ENCODE measurements around the gene ATP9B. TPM values are rescaled to one million over a fixed set of nuclear protein-coding genes. Genes with fewer than 3 reads are reported as not detected.
"Not testable (repeated sequence)": the region's sequence is repeated elsewhere in the genome, so short reads cannot be mapped to it uniquely, and the experiment has no call there.

ATP9B gene
- total RNA-seq, 1 donor from 2014 or later, result 12.6 TPM

DNA sequence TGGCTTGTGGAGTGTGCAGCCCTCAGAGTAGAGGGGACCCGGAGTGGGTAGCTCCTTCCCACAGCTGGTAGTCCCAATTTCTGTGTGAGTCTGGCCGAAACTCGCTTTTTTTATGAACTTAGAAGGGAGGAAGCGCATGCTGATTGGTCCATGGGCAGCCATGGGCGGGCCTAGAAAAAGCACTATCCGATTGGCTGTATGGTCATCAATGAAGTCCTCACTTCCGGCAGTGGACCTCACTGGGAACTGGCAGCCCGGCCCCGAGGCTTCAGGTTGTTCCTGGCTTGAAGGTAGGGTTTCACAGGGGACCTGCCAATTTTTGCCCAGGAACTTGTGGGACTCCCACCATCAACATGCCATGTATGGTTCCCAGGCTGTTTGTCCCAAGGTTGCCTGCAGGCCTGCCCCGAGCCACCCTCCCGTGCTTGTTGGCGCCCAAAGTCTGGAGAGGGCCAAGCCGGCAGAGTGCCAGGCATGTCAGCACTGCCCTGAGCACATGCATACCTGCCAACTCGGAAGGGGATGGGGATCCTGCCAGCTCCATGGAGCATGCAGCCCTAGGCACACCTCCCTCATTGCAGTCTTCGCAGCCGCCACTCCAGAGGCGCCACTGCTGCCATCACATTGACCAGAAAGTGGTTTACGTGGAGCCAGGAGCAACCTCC is 98.5 kb downstream of the ATP9B start:
- TF ChIP-seq CTCF (IDR thresholded peaks at IDR 0.05; ENCODE audit: borderline replicate concordance), result no peak
- peaks cover 23% of the 10 kb centered on the region for H3K4me1 ChIP-seq
- peak; percentile 82 for DNase-seq
- intact Hi-C loops (cut with micrococcal nuclease), result no loop called here
- H3K4me3 ChIP-seq, result no peak overlapping the region
- peak overlapping the region; percentile 17 for H3K27ac ChIP-seq (replicated peaks)
- H3K27me3 ChIP-seq (ENCODE audit: low read depth), result no peaks in the 10 kb centered on the region
- peaks cover 20% of the 10 kb centered on the region for H3K36me3 ChIP-seq
- no peaks in the 10 kb centered on the region for H3K9me3 ChIP-seq (replicated peaks)

GRCh38 chr18:79169958-79170555 is 100.9 kb downstream of the ATP9B start:
- no peak for TF ChIP-seq CTCF (IDR thresholded peaks at IDR 0.05; ENCODE audit: borderline replicate concordance)
- H3K4me1 ChIP-seq, result peaks cover 23% of the 10 kb centered on the region
- no peaks in the 10 kb centered on the region for H3K27me3 ChIP-seq (ENCODE audit: low read depth)
- intact Hi-C loops (cut with micrococcal nuclease), result no loop called here
- H3K36me3 ChIP-seq, result peaks cover 20% of the 10 kb centered on the region
- H3K9me3 ChIP-seq (replicated peaks), result no peaks in the 10 kb centered on the region
- DNase-seq, result no peak
- no peak overlapping the region for H3K27ac ChIP-seq (replicated peaks)
- H3K4me3 ChIP-seq, result no peak overlapping the region

DNA sequence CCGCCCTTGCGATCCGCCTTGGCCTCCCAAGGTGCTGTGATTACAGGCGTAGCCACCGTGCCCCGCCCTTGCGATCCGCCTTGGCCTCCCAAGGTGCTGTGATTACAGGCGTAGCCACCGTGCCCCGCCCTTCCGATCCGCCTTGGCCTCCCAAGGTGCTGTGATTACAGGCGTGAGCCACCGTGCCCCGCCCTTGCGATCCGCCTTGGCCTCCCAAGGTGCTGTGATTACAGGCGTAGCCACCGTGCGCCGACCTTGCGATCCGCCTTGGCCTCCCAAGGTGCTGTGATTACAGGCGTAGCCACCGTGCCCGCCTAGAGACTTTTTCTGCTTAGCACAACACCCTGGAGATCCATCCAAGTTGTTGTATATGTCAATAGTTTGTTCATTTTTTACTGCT is 103.1 kb downstream of the ATP9B start:
- peaks cover 23% of the 10 kb centered on the region for H3K4me1 ChIP-seq
- H3K27me3 ChIP-seq (ENCODE audit: low read depth); H3K27ac ChIP-seq (replicated peaks); H3K36me3 ChIP-seq; intact Hi-C loops (cut with micrococcal nuclease); H3K4me3 ChIP-seq; H3K9me3 ChIP-seq (replicated peaks); DNase-seq: not testable (repeated sequence)

GRCh38 chr18:79173742-79174141 is 104.5 kb downstream of the ATP9B start:
- Histone ChIP-seq H3K9me3 (replicated peaks) (no peaks in the 10 kb centered on the region), H3K4me3 (no peak overlapping the region), H3K36me3 (peaks cover 4% of the 10 kb centered on the region), H3K27me3 (ENCODE audit: low read depth) (no peaks in the 10 kb centered on the region), H3K27ac (replicated peaks) (no peak overlapping the region), H3K4me1 (peaks cover 24% of the 10 kb centered on the region)
- TF ChIP-seq CTCF (IDR thresholded peaks at IDR 0.05; ENCODE audit: borderline replicate concordance), result no peak
- no peak for DNase-seq
- intact Hi-C loops (cut with micrococcal nuclease), result no loop called here

- Histone ChIP-seq H3K27me3 (ENCODE audit: low read depth) (no peaks in the 10 kb centered on the region), H3K36me3 (no peaks in the 10 kb centered on the region), H3K9me3 (replicated peaks) (no peaks in the 10 kb centered on the region), H3K4me1 (peaks cover 9% of the 10 kb centered on the region), H3K4me3 (no peak overlapping the region), H3K27ac (replicated peaks) (no peak overlapping the region)
- intact Hi-C loops (cut with micrococcal nuclease), result no loop called here
- no peak for DNase-seq
- TF ChIP-seq CTCF (IDR thresholded peaks at IDR 0.05; ENCODE audit: borderline replicate concordance), result no peak
Observed at GRCh38 chr18:79178113-79178531, 108.9 kb downstream of the ATP9B start.

GRCh38 chr18:79182047-79182713 is 113.0 kb downstream of the ATP9B start:
- no peak for TF ChIP-seq CTCF (IDR thresholded peaks at IDR 0.05; ENCODE audit: borderline replicate concordance)
- H3K27me3 ChIP-seq (ENCODE audit: low read depth), result no peaks in the 10 kb centered on the region
- H3K9me3 ChIP-seq (replicated peaks), result no peaks in the 10 kb centered on the region
- peaks cover 23% of the 10 kb centered on the region for H3K4me1 ChIP-seq
- H3K27ac ChIP-seq (replicated peaks), result no peak overlapping the region
- no peak overlapping the region for H3K4me3 ChIP-seq
- intact Hi-C loops (cut with micrococcal nuclease), result no loop called here
- no peak for DNase-seq
- H3K36me3 ChIP-seq, result no peaks in the 10 kb centered on the region

Data from left ventricle myocardium inferior (tissue), 1 donor.